ENCODE results near the gene SLC41A2.
"Not testable (repeated sequence)": the region's sequence is repeated elsewhere in the genome, so short reads cannot be mapped to it uniquely, and the experiment has no call there.

The SLC41A2 gene

DNA sequence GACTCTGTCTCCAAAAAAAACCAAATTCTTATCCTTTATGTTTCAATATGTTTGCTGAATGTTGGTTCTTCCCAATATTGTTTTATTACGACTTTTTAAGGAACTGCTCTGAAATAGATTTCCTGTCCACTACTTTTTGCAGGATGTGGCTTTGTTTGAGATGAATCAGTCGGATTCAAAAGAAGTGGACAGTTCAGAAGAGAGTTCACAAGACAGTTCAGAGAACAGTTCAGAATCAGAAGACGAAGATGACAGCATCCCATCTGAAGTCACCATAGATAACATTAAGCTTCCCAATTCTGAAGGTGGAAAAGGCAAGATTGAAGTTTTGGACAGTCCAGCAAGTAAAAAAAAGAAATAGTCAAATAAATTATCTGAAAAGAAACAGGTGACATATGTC lies 36.2 kb upstream of the SLC41A2 start:
- Mint-ChIP-seq H3K4me3 (no peak overlapping the region), H3K9me3 (no peaks in the 10 kb centered on the region), H3K36me3 (ENCODE audit: low read depth) (peaks cover 88% of the 10 kb centered on the region), H3K4me1 (no peaks in the 10 kb centered on the region), H3K27me3 (ENCODE audit: low read depth) (no peaks in the 10 kb centered on the region), H3K27ac (no peak overlapping the region)
- TF ChIP-seq, protein P1, sequence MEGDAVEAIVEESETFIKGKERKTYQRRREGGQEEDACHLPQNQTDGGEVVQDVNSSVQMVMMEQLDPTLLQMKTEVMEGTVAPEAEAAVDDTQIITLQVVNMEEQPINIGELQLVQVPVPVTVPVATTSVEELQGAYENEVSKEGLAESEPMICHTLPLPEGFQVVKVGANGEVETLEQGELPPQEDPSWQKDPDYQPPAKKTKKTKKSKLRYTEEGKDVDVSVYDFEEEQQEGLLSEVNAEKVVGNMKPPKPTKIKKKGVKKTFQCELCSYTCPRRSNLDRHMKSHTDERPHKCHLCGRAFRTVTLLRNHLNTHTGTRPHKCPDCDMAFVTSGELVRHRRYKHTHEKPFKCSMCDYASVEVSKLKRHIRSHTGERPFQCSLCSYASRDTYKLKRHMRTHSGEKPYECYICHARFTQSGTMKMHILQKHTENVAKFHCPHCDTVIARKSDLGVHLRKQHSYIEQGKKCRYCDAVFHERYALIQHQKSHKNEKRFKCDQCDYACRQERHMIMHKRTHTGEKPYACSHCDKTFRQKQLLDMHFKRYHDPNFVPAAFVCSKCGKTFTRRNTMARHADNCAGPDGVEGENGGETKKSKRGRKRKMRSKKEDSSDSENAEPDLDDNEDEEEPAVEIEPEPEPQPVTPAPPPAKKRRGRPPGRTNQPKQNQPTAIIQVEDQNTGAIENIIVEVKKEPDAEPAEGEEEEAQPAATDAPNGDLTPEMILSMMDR (IDR thresholded peaks at IDR 0.05; ENCODE audit: unreplicated experiment in 3 of 3): no peak

- H3K27ac Mint-ChIP-seq: no peak overlapping the region
- peaks cover 15% of the 10 kb centered on the region for H3K4me1 Mint-ChIP-seq
- peaks cover 82% of the 10 kb centered on the region for H3K36me3 Mint-ChIP-seq (ENCODE audit: low read depth)
- no peak overlapping the region for H3K4me3 Mint-ChIP-seq
- no peaks in the 10 kb centered on the region for H3K9me3 Mint-ChIP-seq
- H3K27me3 Mint-ChIP-seq (ENCODE audit: low read depth): no peaks in the 10 kb centered on the region
- TF ChIP-seq, protein P1 (IDR thresholded peaks at IDR 0.05; ENCODE audit: unreplicated experiment in 3 of 3): no peak
These were observed 33.6 kb upstream of the SLC41A2 start for GRCh38 chr12:104991565-104992128.

DNA sequence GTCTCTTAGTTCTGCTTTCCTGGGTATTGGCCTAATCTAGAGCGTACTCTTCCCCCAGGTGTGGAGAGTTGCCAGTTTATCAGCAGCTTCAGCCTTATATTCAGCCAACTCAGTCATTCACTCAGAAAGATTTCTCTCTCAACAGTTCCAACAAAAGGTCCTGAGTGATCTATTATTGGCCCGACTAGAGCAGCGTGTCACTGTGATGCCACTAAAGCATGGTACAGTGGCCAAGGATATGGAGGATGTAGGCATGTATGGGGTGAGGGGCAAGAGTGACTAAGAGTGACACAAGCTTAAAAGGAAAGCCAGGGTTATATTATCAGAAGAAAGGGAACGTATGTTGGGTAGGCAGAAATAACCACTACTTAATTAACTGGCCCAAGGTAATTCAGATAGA lies 32.9 kb upstream of the SLC41A2 start:
- H3K4me1 Mint-ChIP-seq: peaks cover 19% of the 10 kb centered on the region
- H3K27ac Mint-ChIP-seq: no peak overlapping the region

GRCh38 chr12:104986022-104986941 lies 28.2 kb upstream of the SLC41A2 start, which contains the start of gene NOPCHAP1:
Gene NOPCHAP1, plus strand, starts transcription at chr12:104986316. Its CDS starts 37 bp downstream, at chr12:104986353.
- TF ChIP-seq, protein P1 (IDR thresholded peaks at IDR 0.05; ENCODE audit: unreplicated experiment in 3 of 3): no peak
- Mint-ChIP-seq H3K9me3 (no peaks in the 10 kb centered on the region), H3K36me3 (ENCODE audit: low read depth) (peaks cover 39% of the 10 kb centered on the region), H3K27ac (peak within 1 kb of the TSS; percentile 27 to 76 (median 67)), H3K27me3 (ENCODE audit: low read depth) (no peaks in the 10 kb centered on the region), H3K4me3 (peak within 1 kb of the TSS; percentile 91 to 95 (median 91)), H3K4me1 (peaks cover 21% of the 10 kb centered on the region)

More for the DNA sequence above, 32.9 kb upstream of the SLC41A2 start:
- peaks cover 79% of the 10 kb centered on the region for H3K36me3 Mint-ChIP-seq (ENCODE audit: low read depth)
- no peaks in the 10 kb centered on the region for H3K27me3 Mint-ChIP-seq (ENCODE audit: low read depth)
- H3K4me3 Mint-ChIP-seq: no peak overlapping the region
- TF ChIP-seq, protein P1 (IDR thresholded peaks at IDR 0.05; ENCODE audit: unreplicated experiment in 3 of 3): no peak
- no peaks in the 10 kb centered on the region for H3K9me3 Mint-ChIP-seq

DNA sequence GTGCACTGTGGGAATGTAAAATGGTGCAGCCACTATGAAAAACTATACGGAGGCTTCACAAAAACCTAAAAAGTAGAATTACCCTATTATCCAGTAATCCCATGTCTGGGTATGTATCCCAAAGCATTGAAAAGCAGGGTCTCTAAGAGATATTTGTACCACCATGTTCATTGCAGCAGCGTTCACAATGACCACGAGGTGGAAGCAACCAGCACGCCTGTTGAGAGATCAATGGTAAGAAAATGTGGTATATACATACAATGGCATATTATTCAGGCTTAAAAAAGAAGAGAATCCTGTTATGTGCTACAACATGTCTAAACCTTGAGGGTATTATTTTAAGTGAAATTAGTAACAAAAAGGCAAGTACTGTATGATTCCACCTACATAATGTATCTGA lies 27.1 kb upstream of the SLC41A2 start:
- no peaks in the 10 kb centered on the region for H3K27me3 Mint-ChIP-seq (ENCODE audit: low read depth)
- TF ChIP-seq, protein P1 (IDR thresholded peaks at IDR 0.05; ENCODE audit: unreplicated experiment in 3 of 3): no peak
- H3K27ac Mint-ChIP-seq: peak overlapping the region in 1 of 3 experiments; percentile 76
- peak overlapping the region; percentile 85 to 93 (median 91) for H3K4me3 Mint-ChIP-seq
- no peaks in the 10 kb centered on the region for H3K9me3 Mint-ChIP-seq
- H3K4me1 Mint-ChIP-seq: peaks cover 21% of the 10 kb centered on the region
- peaks cover 29% of the 10 kb centered on the region for H3K36me3 Mint-ChIP-seq (ENCODE audit: low read depth)

- not testable (repeated sequence) for H3K36me3 Mint-ChIP-seq (ENCODE audit: low read depth); H3K4me3 Mint-ChIP-seq; H3K4me1 Mint-ChIP-seq; H3K27ac Mint-ChIP-seq; H3K27me3 Mint-ChIP-seq (ENCODE audit: low read depth); H3K9me3 Mint-ChIP-seq
These were observed 19.6 kb upstream of the SLC41A2 start for GRCh38 chr12:104977688-104978087.
